Neural cell (in vitro differentiated cells): ENCODE measurements around the gene GALE. TPM values are rescaled to one million over a fixed set of nuclear protein-coding genes. Genes with fewer than 3 reads are reported as not detected.
"Not testable (repeated sequence)": the region's sequence is repeated elsewhere in the genome, so short reads cannot be mapped to it uniquely, and the experiment has no call there.

Experiments used
- H2AFZ ChIP-seq: fragments of 200-600, 300-800 bp; sonication (generic), shearing (Covaris generic); 2 replicates; pipeline ENCODE4 v1.6.0; 2014; ENCODE audit warnings: low read depth, mild to moderate bottlenecking, antibody characterized with exemption, low read length, moderate library complexity
- H3F3A ChIP-seq: fragments of 200-600 bp; shearing (Covaris generic); 2 replicates; pipeline ENCODE4 v1.6.1; 2016; ENCODE audit warnings: mild to moderate bottlenecking, moderate library complexity, mixed read lengths, antibody characterized with exemption, low read length; ENCODE audit not compliant: insufficient read depth, poor library complexity, severe bottlenecking
- H3K27ac ChIP-seq: fragments of 200-600, 300-800 bp; sonication (generic), shearing (Covaris generic); 2 replicates; pipeline ENCODE4 v1.5.1; 2014; ENCODE audit warnings: mild to moderate bottlenecking, low read length, moderate library complexity
- H3K27me3 ChIP-seq: fragments of 300-800, 200-600 bp; sonication (generic), shearing (Covaris generic); 2 replicates; pipeline ENCODE4 v1.6.0; 2014; ENCODE audit warnings: mild to moderate bottlenecking, low read depth, low read length, moderate library complexity; ENCODE audit not compliant: insufficient read depth
- H3K36me3 ChIP-seq: fragments of 300-800, 200-600 bp; sonication (generic), shearing (Covaris generic); 2 replicates; pipeline ENCODE4 v1.5.1; 2014; ENCODE audit warnings: mild to moderate bottlenecking, antibody characterized with exemption, low read length, moderate library complexity; ENCODE audit not compliant: insufficient read depth
- H3K4me2 ChIP-seq: fragments of 300-800, 200-600 bp; sonication (generic), shearing (Covaris generic); 2 replicates; pipeline ENCODE4 v1.6.0; 2014; ENCODE audit warnings: mild to moderate bottlenecking, low read length
- H3K4me3 ChIP-seq: fragments of 300-800, 200-600 bp; sonication (generic), shearing (Covaris generic); 2 replicates; pipeline ENCODE4 v1.5.1; 2014; ENCODE audit warnings: mild to moderate bottlenecking, low read length, moderate library complexity
- H3K79me2 ChIP-seq: fragments of 200-600 bp; shearing (Covaris generic); replicated peaks from 2 replicates; pipeline ENCODE4 v1.6.0; 2014; ENCODE audit warnings: mild to moderate bottlenecking, low read length, moderate library complexity; ENCODE audit not compliant: insufficient read depth
- H3K9ac ChIP-seq: fragments of 300-800, 200-600 bp; sonication (generic), shearing (Covaris generic); 2 replicates; pipeline ENCODE4 v1.6.1; 2016; ENCODE audit warnings: mild to moderate bottlenecking, low read length, mixed read lengths
- H3K9me2 ChIP-seq: fragments of 200-600 bp; shearing (Covaris generic); 2 replicates; pipeline ENCODE4 v1.6.1; 2016; ENCODE audit warnings: mild to moderate bottlenecking, low read length, mixed read lengths; ENCODE audit not compliant: insufficient read depth
- H3K9me3 ChIP-seq: fragments of 200-600, 300-800 bp; sonication (generic), shearing (Covaris generic); 2 replicates; pipeline ENCODE4 v1.6.1; 2016; ENCODE audit warnings: mild to moderate bottlenecking, mixed run types, low read length, moderate library complexity, mixed read lengths
- H4K20me1 ChIP-seq: fragments of 200-600 bp; shearing (Covaris generic); 2 replicates; pipeline ENCODE4 v1.6.1; 2016; ENCODE audit warnings: mild to moderate bottlenecking, mixed run types; ENCODE audit not compliant: insufficient read depth
- CTCF ChIP-seq: fragments of 450-650 bp; IDR thresholded peaks from 2 replicates; pipeline ENCODE4 v1.5.1; 2014; ENCODE audit warnings: antibody characterized with exemption, mild to moderate bottlenecking, moderate library complexity; ENCODE audit not compliant: poor library complexity, severe bottlenecking
- EP300 ChIP-seq: fragments of 450-650 bp; conservative IDR thresholded peaks from 2 replicates; pipeline ENCODE4 v1.6.1; 2014; ENCODE audit warnings: antibody characterized with exemption, mild to moderate bottlenecking, moderate library complexity; ENCODE audit not compliant: poor library complexity, severe bottlenecking
- EZH2 ChIP-seq: fragments of 200-600, 300-800 bp; shearing (Covaris generic), sonication (generic); IDR thresholded peaks from 2 replicates; pipeline ENCODE4 v1.6.1; 2014; ENCODE audit warnings: antibody characterized with exemption, low read length, borderline replicate concordance, mild to moderate bottlenecking; ENCODE audit not compliant: insufficient read depth, poor library complexity, severe bottlenecking
- MXI1 ChIP-seq: fragments of 450-650 bp; conservative IDR thresholded peaks from 2 replicates; pipeline ENCODE4 v1.6.1; 2014; ENCODE audit warnings: antibody characterized with exemption, mild to moderate bottlenecking; ENCODE audit not compliant: poor library complexity, severe bottlenecking
- POLR2AphosphoS5 ChIP-seq: IDR thresholded peaks from 2 replicates; pipeline ENCODE4 v1.6.1; 2012
- RAD21 ChIP-seq: fragments of 450-650 bp; conservative IDR thresholded peaks from 2 replicates; pipeline ENCODE4 v1.6.1; 2014; ENCODE audit warnings: antibody characterized with exemption, mild to moderate bottlenecking, moderate library complexity
- REST ChIP-seq: IDR thresholded peaks from 2 replicates; pipeline ENCODE4 v1.6.1; 2012; ENCODE audit warnings: borderline replicate concordance
- SMC3 ChIP-seq: fragments of 450-650 bp; conservative IDR thresholded peaks from 2 replicates; pipeline ENCODE4 v1.6.1; 2014; ENCODE audit warnings: antibody characterized with exemption, mild to moderate bottlenecking, moderate library complexity; ENCODE audit not compliant: poor library complexity
- TAF1 ChIP-seq: IDR thresholded peaks from 2 replicates; pipeline ENCODE4 v1.6.1; 2012; ENCODE audit warnings: low read depth
- polyA plus RNA-seq: library from polyadenylated mRNA; depleted of rRNA; stranded (reverse); fragments of >200 nt; gene quantifications from 2 replicates; pipeline ENCODE4 v1.2.3, GENCODE V29; 2014

GALE gene
- polyA plus RNA-seq, 1 donor from 2014 or later = 109 TPM

- no peaks in the 10 kb centered on the region for H3K36me3 ChIP-seq
- H3K9me3 ChIP-seq = no peaks in the 10 kb centered on the region
- H3F3A ChIP-seq = no peaks in the 10 kb centered on the region
- no peaks in the 10 kb centered on the region for H4K20me1 ChIP-seq
- TF ChIP-seq TAF1 (no peak), EP300 (no peak), REST (no peak), RAD21 (no peak), CTCF (no peak), POLR2AphosphoS5 (no peak), MXI1 (no peak), SMC3 (no peak), EZH2 (no peak)
- H3K4me3 ChIP-seq = no peak overlapping the region
- no peak overlapping the region for H2AFZ ChIP-seq
- no peak overlapping the region for H3K27ac ChIP-seq
- no peak overlapping the region for H3K4me2 ChIP-seq
- H3K9me2 ChIP-seq = no peaks in the 10 kb centered on the region
- no peak overlapping the region for H3K9ac ChIP-seq
- no peaks in the 10 kb centered on the region for H3K79me2 ChIP-seq
- H3K27me3 ChIP-seq = peaks cover 23% of the 10 kb centered on the region
These were observed 35.5 kb upstream of the GALE start for GRCh38 chr1:23836037-23836436.

- H3K9me2 ChIP-seq, H2AFZ ChIP-seq, H3K9me3 ChIP-seq, H3K27ac ChIP-seq, H3K4me3 ChIP-seq, H3K79me2 ChIP-seq, H3F3A ChIP-seq, H3K4me2 ChIP-seq, H3K9ac ChIP-seq, H4K20me1 ChIP-seq, H3K36me3 ChIP-seq: not testable (repeated sequence)
- H3K27me3 ChIP-seq = peaks cover 23% of the 10 kb centered on the region
These were observed 33.6 kb upstream of the GALE start for GRCh38 chr1:23834156-23834555.

GRCh38 chr1:23827717-23828116, 27.2 kb upstream of the GALE start:
- H3K27ac ChIP-seq = no peak overlapping the region
- TF ChIP-seq REST (no peak), TAF1 (no peak), RAD21 (no peak), EZH2 (no peak), SMC3 (no peak), POLR2AphosphoS5 (no peak), CTCF (no peak), MXI1 (no peak), EP300 (no peak)
- H3K36me3 ChIP-seq = no peaks in the 10 kb centered on the region
- H3K9ac ChIP-seq = no peak overlapping the region
- H3K9me2 ChIP-seq = no peaks in the 10 kb centered on the region
- H4K20me1 ChIP-seq = no peaks in the 10 kb centered on the region
- H2AFZ ChIP-seq = no peak overlapping the region
- no peaks in the 10 kb centered on the region for H3K79me2 ChIP-seq
- no peaks in the 10 kb centered on the region for H3F3A ChIP-seq
- no peak overlapping the region for H3K4me2 ChIP-seq
- no peak overlapping the region for H3K4me3 ChIP-seq
- no peaks in the 10 kb centered on the region for H3K9me3 ChIP-seq
- no peaks in the 10 kb centered on the region for H3K27me3 ChIP-seq
